ENCODE data around the gene RALGAPA1.

DNA sequence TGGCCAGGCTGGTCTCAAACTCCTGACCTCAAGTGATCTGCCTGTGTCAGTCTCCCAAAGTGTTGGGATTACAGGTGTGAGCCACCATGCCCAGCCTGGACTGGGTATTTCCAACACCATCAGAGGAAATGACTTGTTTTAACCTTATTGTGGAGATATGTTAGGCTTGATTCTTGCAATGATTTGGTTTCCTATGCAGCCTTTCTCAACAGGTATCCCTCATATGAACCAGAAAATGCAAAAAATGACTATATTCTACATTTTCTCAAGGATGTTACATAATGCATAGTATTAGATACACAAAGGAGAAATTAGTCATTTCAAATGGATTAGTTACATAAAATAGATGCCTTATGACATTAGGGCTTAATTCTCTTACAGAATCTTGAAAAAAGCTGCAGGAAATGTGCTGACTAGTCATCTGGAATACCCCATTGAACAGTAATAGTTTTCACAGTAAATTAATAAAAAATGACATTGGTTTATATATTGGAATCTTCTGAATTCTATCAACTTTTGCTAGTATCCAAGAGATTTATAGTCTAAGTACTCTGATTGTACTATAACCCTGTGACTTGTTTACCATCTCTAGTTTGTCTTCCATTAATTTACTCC lies 142.6 kb downstream of the RALGAPA1 start:
- TF ChIP-seq CTCF (IDR thresholded peaks at IDR 0.05; ENCODE audit: low read length) (no peak), EZH2phosphoT487 (IDR thresholded peaks at IDR 0.05; ENCODE audit: low read length) (no peak)

All from MM.1S (cell line).